HG03108 (cell line): ENCODE data around the gene ATL3.
"Not testable (repeated sequence)": the region's sequence is repeated elsewhere in the genome, so short reads cannot be mapped to it uniquely, and the experiment has no call there.

Source experiments
- ATAC-seq: cut with Tn5 transposase; IDR thresholded peaks from one replicate; pipeline ENCODE4 v1.9.1; 2021; ENCODE audit warnings: moderate library complexity; ENCODE audit not compliant: unreplicated experiment

ATL3 gene

DNA sequence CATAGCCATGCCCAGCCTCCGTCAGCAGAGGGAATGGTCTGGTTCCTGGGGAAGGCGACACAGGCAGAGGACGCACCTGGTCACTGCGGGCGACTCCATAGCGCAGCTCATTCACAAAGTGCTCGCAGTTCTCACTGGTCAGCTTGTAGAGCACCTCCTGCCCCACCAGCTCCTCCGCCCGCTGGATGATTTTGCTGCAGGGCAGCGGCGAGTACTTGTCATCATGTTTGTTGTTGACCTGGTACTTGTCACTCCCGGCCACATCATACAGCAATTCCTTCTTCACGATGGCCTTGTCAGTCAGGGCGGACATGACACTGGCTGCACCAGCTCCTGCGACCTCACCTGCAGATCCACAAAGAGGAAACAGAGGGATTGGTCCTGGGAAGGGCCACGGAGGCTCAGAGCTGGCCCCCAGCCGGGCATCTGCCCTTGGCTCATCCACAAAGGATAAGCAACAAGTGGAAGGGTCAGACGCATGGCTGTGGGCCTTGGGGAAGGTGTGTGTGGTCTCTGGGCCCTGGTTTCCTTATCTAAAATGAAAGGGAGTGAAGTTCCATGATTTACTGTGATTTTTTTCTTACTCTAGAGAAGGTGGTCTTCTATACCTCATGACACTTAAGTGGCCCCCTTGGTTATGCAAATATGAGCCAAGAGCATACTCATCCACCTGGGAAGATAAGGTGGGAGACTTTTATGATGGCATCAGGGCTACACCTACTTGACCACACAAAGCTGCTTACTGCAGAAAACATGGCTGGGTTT, 81.0 kb downstream of the ATL3 start:
- ATAC-seq = no peak

DNA sequence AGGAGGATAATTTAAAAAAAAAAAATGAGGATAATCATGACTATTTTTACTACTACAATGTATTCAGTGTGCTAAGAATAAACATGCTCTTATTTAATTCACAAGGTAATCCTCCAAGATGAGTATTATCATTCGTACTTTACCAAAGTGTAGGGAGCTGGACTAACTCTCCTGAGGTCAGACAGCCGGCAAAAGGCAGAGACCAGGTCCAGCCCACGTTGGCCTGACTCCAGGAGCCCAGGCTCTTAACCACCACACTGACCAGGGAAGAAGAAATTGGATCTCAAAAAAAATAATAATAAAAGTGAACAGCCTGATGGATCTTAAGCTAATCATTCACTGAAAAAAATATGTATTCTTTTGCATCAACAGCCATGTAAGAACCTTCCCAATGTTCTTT, 82.2 kb downstream of the ATL3 start:
- ATAC-seq = no peak

DNA sequence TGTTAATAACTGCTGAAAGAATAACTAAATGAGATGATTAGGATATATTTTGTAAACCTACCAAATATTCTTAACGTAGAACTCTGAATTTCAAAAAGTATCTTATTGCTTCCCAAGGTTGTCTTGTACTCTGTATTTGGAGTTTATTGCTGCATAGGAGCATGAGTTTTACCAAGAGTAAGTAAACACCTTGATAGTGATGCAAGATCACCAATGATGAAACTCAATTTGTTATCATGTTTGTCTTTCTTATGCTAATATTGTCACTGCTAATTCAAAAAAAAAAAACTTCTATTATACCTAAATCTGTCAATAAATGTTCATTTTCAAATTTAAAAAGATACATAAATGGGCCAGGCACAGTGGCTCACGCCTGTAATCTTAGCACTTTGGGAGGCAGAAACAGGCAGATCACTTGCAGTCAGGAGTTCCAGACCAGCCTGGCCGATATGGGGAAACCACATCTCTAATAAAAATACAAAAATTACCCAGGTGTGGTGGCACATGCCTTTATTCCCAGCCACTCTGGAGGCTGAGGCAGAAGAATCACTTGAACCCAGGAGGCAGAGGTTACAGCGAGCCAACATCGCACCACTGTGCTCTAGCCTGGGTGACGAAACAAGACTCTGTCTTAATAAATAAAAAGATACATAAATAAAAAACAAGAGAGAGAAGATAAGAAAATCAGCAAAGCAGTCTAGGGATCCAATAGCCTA, 84.6 kb downstream of the ATL3 start:
- ATAC-seq = no peak

DNA sequence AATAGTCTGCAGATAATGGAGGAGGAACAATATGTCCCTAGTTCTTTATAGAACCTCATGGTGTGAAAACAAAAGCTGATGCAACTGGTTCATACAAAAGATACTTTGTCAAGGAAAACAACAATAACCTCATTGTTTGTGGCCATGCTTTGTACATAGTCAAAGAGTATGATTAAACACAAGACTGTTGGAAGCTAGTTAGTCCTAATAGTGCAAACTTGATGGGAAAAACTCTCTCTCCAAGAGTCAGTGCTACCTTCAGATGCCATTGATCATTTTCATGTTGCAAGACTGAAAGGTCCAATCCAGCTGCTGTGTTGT, 87.9 kb downstream of the ATL3 start:
- no peak for ATAC-seq

DNA sequence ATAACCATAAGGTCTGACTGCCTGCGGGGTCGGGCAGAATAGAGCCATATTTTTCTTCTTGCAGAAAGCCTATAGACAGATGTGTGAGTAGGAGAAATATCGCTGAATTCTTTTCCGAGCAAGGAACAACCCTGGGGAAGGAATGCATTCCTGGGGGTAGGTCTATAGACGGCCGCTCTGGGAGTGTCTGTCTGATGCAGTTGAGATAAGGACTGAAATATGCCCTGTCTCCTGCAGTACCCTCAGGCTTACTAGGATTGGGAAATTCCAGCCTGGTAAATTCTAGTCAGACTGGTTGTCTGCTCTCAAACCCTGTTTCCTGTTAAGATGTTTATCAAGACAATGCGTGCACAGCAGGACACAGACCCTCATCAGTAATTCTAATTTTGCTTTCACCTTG, 90.0 kb downstream of the ATL3 start:
- not testable (repeated sequence) for ATAC-seq

DNA sequence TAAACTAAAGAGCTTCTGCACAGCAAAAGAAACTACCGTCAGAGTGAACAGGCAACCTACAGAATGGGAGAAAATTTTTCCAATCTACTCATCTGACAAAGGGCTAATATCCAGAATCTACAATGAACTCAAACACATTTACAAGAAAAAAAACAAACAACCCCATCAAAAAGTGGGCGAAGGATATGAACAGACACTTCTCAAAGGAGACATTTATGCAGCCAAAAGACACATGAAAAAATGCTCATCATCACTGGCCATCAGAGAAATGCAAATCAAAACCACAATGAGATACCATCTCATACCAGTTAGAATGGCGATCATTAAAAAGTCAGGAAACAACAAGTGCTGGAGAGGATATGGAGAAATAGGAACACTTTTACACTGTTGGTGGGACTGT, 92.3 kb downstream of the ATL3 start:
- ATAC-seq = not testable (repeated sequence)

DNA sequence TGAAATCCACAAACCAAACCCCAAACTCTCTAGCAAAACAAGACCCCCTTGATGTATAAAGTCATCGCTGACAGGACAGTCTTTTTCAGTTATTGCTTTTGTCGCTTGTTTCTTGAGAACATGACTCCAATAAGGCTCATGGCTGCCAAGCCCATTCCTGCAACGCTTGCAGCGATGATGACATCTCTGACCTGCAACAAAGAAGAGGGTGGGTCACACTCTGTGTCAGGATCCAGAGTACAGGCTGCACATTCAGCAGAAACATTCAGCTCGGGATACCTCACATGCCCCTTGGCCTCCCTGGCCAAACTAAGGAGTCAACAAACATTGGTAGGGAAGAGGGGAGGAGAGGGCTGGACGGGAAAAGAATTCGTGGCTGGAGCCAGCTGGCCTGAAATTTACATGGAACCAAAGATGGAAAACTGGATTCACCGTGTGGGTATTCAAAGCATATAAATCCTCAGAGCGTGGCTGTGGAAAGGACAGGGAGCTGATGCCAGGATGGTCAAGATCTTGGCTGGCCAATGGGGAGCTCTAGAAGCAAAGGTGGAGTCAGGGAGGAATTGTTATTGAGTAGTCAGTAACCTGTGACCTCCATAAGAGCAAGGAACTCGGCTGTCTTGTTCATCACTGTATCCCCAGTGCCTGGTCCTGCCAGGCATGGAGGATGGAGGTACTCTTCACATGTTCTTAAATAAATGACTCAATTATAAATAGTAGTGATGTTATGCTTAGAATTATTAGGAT, 96.1 kb downstream of the ATL3 start:
- no peak for ATAC-seq
